Endothelial cell of umbilical vein (primary cell): Measurements from ENCODE around the gene DENND2A.

Experiments used
- EZH2 ChIP-seq: IDR thresholded peaks from 2 replicates; pipeline ENCODE4 v1.6.1; 2012; ENCODE audit warnings: borderline replicate concordance, low read depth, mild to moderate bottlenecking, moderate library complexity, low read length, inconsistent platforms; ENCODE audit not compliant: severe bottlenecking
- MYC ChIP-seq: IDR thresholded peaks from one replicate; pipeline ENCODE4 v1.6.1; 2011; ENCODE audit warnings: mild to moderate bottlenecking, low read depth, low read length
- POLR2A ChIP-seq: IDR thresholded peaks from 2 replicates; pipeline ENCODE4 v1.6.1; 2012; ENCODE audit warnings: low read depth, mild to moderate bottlenecking, control low read depth, low read length
- POLR2AphosphoS5 ChIP-seq: IDR thresholded peaks from 2 replicates; pipeline ENCODE4 v1.6.1; 2012; ENCODE audit warnings: low read depth, mild to moderate bottlenecking, control low read depth, low read length, moderate library complexity; ENCODE audit not compliant: insufficient read depth
- TF ChIP-seq, protein P1 (sequence below), 2 donors: IDR thresholded peaks; 1 replicate in 1 of 2; 2 replicates in 1 of 2; pipeline ENCODE4 v1.5.1; 2011; ENCODE audit warnings: low read length in 2 of 2, mild to moderate bottlenecking in 2 of 2, moderate library complexity in 2 of 2, control low read depth in 1 of 2, inconsistent platforms in 1 of 2, low read depth in 1 of 2; ENCODE audit not compliant: insufficient read depth in 1 of 2; ENCODE audit errors: extremely low read depth in 1 of 2
- TF ChIP-seq, protein P2 (sequence below): IDR thresholded peaks from 2 replicates; pipeline ENCODE4 v1.6.1; 2011; ENCODE audit not compliant: insufficient read depth, insufficient read length

GRCh38 chr7:140685407-140686087 is 44.9 kb upstream of the DENND2A start:
- TF ChIP-seq POLR2A (no peak), POLR2AphosphoS5 (no peak), MYC (no peak), EZH2 (no peak)
- TF ChIP-seq, protein P1, sequence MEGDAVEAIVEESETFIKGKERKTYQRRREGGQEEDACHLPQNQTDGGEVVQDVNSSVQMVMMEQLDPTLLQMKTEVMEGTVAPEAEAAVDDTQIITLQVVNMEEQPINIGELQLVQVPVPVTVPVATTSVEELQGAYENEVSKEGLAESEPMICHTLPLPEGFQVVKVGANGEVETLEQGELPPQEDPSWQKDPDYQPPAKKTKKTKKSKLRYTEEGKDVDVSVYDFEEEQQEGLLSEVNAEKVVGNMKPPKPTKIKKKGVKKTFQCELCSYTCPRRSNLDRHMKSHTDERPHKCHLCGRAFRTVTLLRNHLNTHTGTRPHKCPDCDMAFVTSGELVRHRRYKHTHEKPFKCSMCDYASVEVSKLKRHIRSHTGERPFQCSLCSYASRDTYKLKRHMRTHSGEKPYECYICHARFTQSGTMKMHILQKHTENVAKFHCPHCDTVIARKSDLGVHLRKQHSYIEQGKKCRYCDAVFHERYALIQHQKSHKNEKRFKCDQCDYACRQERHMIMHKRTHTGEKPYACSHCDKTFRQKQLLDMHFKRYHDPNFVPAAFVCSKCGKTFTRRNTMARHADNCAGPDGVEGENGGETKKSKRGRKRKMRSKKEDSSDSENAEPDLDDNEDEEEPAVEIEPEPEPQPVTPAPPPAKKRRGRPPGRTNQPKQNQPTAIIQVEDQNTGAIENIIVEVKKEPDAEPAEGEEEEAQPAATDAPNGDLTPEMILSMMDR (IDR thresholded peaks at IDR 0.05; ENCODE audit: extremely low read depth in 1 of 2, insufficient read depth in 1 of 2, low read depth in 1 of 2, low read length in 2 of 2): no peak
- TF ChIP-seq, protein P2, sequence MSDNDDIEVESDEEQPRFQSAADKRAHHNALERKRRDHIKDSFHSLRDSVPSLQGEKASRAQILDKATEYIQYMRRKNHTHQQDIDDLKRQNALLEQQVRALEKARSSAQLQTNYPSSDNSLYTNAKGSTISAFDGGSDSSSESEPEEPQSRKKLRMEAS: no peak
